ENCODE data around the gene CCM2. TPM values are rescaled to one million over a fixed set of nuclear protein-coding genes. Genes with fewer than 3 reads are reported as not detected.
A peak's percentile ranks its signal among the peaks of the same experiment; 100 is the strongest.

Gene CCM2
- total and polyA plus RNA-seq, 2 of the 8 experiments (the other 6 are each of a cell fraction or from before 2014, with no cell fraction given) = 31.6 to 41.2 TPM

- H2BK12ac ChIP-seq (ENCODE audit: low read depth, low read length) = no peak overlapping the region
- H2BK20ac ChIP-seq (ENCODE audit: low read length) = no peak overlapping the region
- ChIA-PET CTCF (ENCODE audit: partially characterized antibody) (interaction anchor here (0.9 to 2.5 kb wide), 9 partner anchors 15 to 155 kb away, joined by 3 to 9 read pairs (median 3); partner anchors contain the start of gene PURB), POLR2A (ENCODE audit: partially characterized antibody) (interaction anchor here (0.5 to 10.3 kb wide), 13 partner anchors 10 to 192 kb away, joined by 3 to 193 read pairs (median 5); partner anchors contain the start of genes H2AZ2, MYO1G, PURB and TBRG4)
- H3K9ac ChIP-seq (replicated peaks in 1 of 4; ENCODE audit: extremely low read depth in 1 of 4, low read depth in 3 of 4, low read length in 3 of 4) = no peak overlapping the region; a peak in 1 of 7 replicates
- no peak overlapping the region for H2AK5ac ChIP-seq (ENCODE audit: low read depth, low read length)
- 59% methylated on average over 10 of the region's 10 CpGs; no CpG with 5 or more reads in 1 of the 2 experiments for WGBS, 2 experiments (ENCODE audit: extremely low coverage in 1 of 2, insufficient coverage in 1 of 2, insufficient read length in 1 of 2, insufficient replicate concordance in 2 of 2, low coverage in 1 of 2, low lambda C conversion rate in 2 of 2, missing lambda C conversion rate in 1 of 2)
- H3K4ac ChIP-seq (replicated peaks; ENCODE audit: insufficient read length, low read depth, low read length) = no peak overlapping the region
- 0 out of 2 replicates have a peak, but pooled peaks cover 6% of the 10 kb centered on the region for H3K23me2 ChIP-seq (ENCODE audit: low read depth, low read length)
- no peak overlapping the region for H2AFZ ChIP-seq (ENCODE audit: low read length)
- no peaks in the 10 kb centered on the region for H3K9me3 ChIP-seq (ENCODE audit: insufficient read depth in 2 of 2, low read depth in 1 of 2, low read length in 1 of 2)
- no peak for DNase-seq (ENCODE audit: low read depth in 1 of 2, low spot score in 2 of 2)
- peak overlapping the region; percentile 64 to 90 for H3K4me2 ChIP-seq (ENCODE audit: insufficient read depth in 1 of 2, low read depth in 2 of 2, low read length in 2 of 2)
- H3K27ac ChIP-seq (ENCODE audit: low read depth, low read length) = no peak overlapping the region
- H3K79me2 ChIP-seq (ENCODE audit: control insufficient read depth in 1 of 2, insufficient read depth in 2 of 2, low read length in 2 of 2) = peaks cover 4 to 38% of the 10 kb centered on the region in 2 experiments; a peak in 3 of 4 replicates
- no peak overlapping the region for H2BK5ac ChIP-seq (ENCODE audit: low read depth, low read length)
- H2BK15ac ChIP-seq (ENCODE audit: low read length) = no peak overlapping the region
- H3K4me1 ChIP-seq (replicated peaks in 1 of 4; ENCODE audit: control insufficient read depth in 3 of 4, insufficient read depth in 4 of 4, low read length in 3 of 4) = peaks cover 0 to 6% (median 3%) of the 10 kb centered on the region in 4 experiments; a peak in 3 of 7 replicates
- no peak overlapping the region for H4K91ac ChIP-seq (replicated peaks; ENCODE audit: insufficient read length, low read length)
- H2BK120ac ChIP-seq (replicated peaks; ENCODE audit: low read depth, low read length) = no peak overlapping the region
- FAIRE-seq = no peak
- H3K56ac ChIP-seq (replicated peaks; ENCODE audit: insufficient read length, low read depth, low read length) = no peak overlapping the region
- H4K8ac ChIP-seq (ENCODE audit: extremely low read depth, insufficient read depth, low read length) = no peak overlapping the region
- H4K5ac ChIP-seq (ENCODE audit: insufficient read length, low read depth, low read length) = no peak overlapping the region
- peaks cover 5% of the 10 kb centered on the region; the same call in 1 of the 2 replicates for H3K79me1 ChIP-seq (ENCODE audit: low read depth, low read length)
- H3K36me3 ChIP-seq (ENCODE audit: control insufficient read depth in 2 of 4, insufficient read depth in 4 of 4, low read length in 3 of 4) = no peaks in the 10 kb centered on the region; a peak in 1 of 8 replicates
- no peak overlapping the region for H3K18ac ChIP-seq (ENCODE audit: extremely low read depth, low read length)
- no peak overlapping the region for H3K14ac ChIP-seq (ENCODE audit: insufficient read length)
- H4K20me1 ChIP-seq (replicated peaks in 1 of 2; ENCODE audit: control insufficient read depth in 1 of 2, insufficient read depth in 2 of 2, low read length in 2 of 2) = peaks cover 0 to 9% of the 10 kb centered on the region in 2 experiments
- peak overlapping the region; percentile 49 to 98 (median 84) for H3K4me3 ChIP-seq (ENCODE audit: extremely low read depth in 1 of 4, insufficient read depth in 2 of 4, low read depth in 3 of 4, low read length in 4 of 4)
- no peak overlapping the region for H3K23ac ChIP-seq (ENCODE audit: insufficient read length)
- TF ChIP-seq MAX (IDR thresholded peaks at IDR 0.05) (peak; percentile 57), SIN3A (conservative IDR thresholded peaks at IDR 0.05 in 1 of 2, IDR thresholded peaks at IDR 0.05 in 1 of 2; ENCODE audit: low read depth in 1 of 2, low read length in 2 of 2) (peak; percentile 36 to 77; a peak in 2 of 4 replicates), CHD2 (IDR thresholded peaks at IDR 0.05; ENCODE audit: low read length) (no peak), CBX5 (IDR thresholded peaks at IDR 0.05; ENCODE audit: low read depth, low read length) (no peak), MAFK (IDR thresholded peaks at IDR 0.05; ENCODE audit: low read depth, low read length) (peak; percentile 19; the same call in 1 of the 2 replicates), RNF2 (IDR thresholded peaks at IDR 0.05; ENCODE audit: borderline replicate concordance, low read depth, low read length, missing control alignments, poor library complexity, severe bottlenecking) (no peak), TBP (IDR thresholded peaks at IDR 0.05; ENCODE audit: low read depth, low read length) (no peak), SRF (IDR thresholded peaks at IDR 0.05; ENCODE audit: low read depth, low read length) (no peak), POLR2AphosphoS5 (IDR thresholded peaks at IDR 0.05; ENCODE audit: low read depth, low read length) (peak; percentile 41; the same call in 1 of the 2 replicates)
- no peaks in the 10 kb centered on the region for H3K27me3 ChIP-seq (replicated peaks in 1 of 4; ENCODE audit: control insufficient read depth in 3 of 4, extremely low read depth in 1 of 4, insufficient read depth in 3 of 4, low read length in 3 of 4)
Observed at GRCh38 chr7:45001138-45001694, 1.2 kb downstream of the CCM2 start.

All from H1 (cell line).